Neutrophil (primary cell): ENCODE data around the gene CAP1.

Experiments
- H3K27ac ChIP-seq: fragments of 200-600 bp; sonication (generic); 2 replicates; pipeline ENCODE4 v1.5.1; 2016; ENCODE audit warnings: mild to moderate bottlenecking, moderate library complexity
- H3K27me3 ChIP-seq: fragments of 200-600 bp; sonication (generic); 2 replicates; pipeline ENCODE4 v1.6.0; 2016; ENCODE audit warnings: mild to moderate bottlenecking
- H3K36me3 ChIP-seq: fragments of 200-600 bp; sonication (generic); 2 replicates; pipeline ENCODE4 v1.5.1; 2017
- H3K4me1 ChIP-seq, 2 experiments: fragments of 200-600 bp in 1 of 2; sonication (generic) in 1 of 2; 1 replicate in 1 of 2; 2 replicates in 1 of 2; pipeline versions ENCODE4 v1.5.1 to v1.6.1; 2013 to 2016; ENCODE audit warnings: low read depth in 1 of 2, low read length in 1 of 2, mild to moderate bottlenecking in 1 of 2, moderate library complexity in 1 of 2; ENCODE audit not compliant: control insufficient read depth in 1 of 2, insufficient read depth in 1 of 2
- H3K4me3 ChIP-seq, 2 experiments: fragments of 200-600 bp in 1 of 2; sonication (generic) in 1 of 2; 1 replicate in 1 of 2; 2 replicates in 1 of 2; pipeline ENCODE4 v1.5.1; 2013 to 2016; ENCODE audit warnings: low read depth in 1 of 2, low read length in 1 of 2, mild to moderate bottlenecking in 1 of 2, moderate library complexity in 1 of 2
- H3K9me3 ChIP-seq: fragments of 200-600 bp; sonication (generic); 2 replicates; pipeline ENCODE4 v1.5.1; 2016
- CTCF ChIP-seq: fragments of 200-600 bp; sonication (generic); IDR thresholded peaks from 2 replicates; pipeline ENCODE4 v1.5.1; 2016; ENCODE audit warnings: antibody characterized with exemption

CAP1 gene

GRCh38 chr1:40049725-40050124, 9.2 kb downstream of the CAP1 start:
- H3K27ac ChIP-seq, result peak overlapping the region; percentile 96
- peaks cover 98% of the 10 kb centered on the region in 2 experiments for H3K4me1 ChIP-seq
- TF ChIP-seq CTCF, result no peak
- peaks cover 65% of the 10 kb centered on the region for H3K36me3 ChIP-seq
- H3K27me3 ChIP-seq, result no peaks in the 10 kb centered on the region
- no peaks in the 10 kb centered on the region for H3K9me3 ChIP-seq
- peak overlapping the region in 1 of 2 experiments; percentile 37 for H3K4me3 ChIP-seq

- H3K9me3 ChIP-seq, result no peaks in the 10 kb centered on the region
- H3K27ac ChIP-seq, result peak overlapping the region; percentile 96
- H3K4me1 ChIP-seq, result peaks cover 98% of the 10 kb centered on the region in 2 experiments
- peak overlapping the region; percentile 13 to 37 for H3K4me3 ChIP-seq
- peaks cover 64% of the 10 kb centered on the region for H3K36me3 ChIP-seq
- no peaks in the 10 kb centered on the region for H3K27me3 ChIP-seq
- TF ChIP-seq CTCF, result no peak
These were observed 10.3 kb downstream of the CAP1 start for GRCh38 chr1:40050863-40051262.

GRCh38 chr1:40053138-40053887, 12.8 kb downstream of the CAP1 start:
- peak overlapping the region in 1 of 2 experiments; percentile 0 for H3K4me3 ChIP-seq
- H3K27me3 ChIP-seq, result no peaks in the 10 kb centered on the region
- peak overlapping the region; percentile 96 for H3K27ac ChIP-seq
- H3K9me3 ChIP-seq, result no peaks in the 10 kb centered on the region
- peaks cover 98% of the 10 kb centered on the region in 2 experiments for H3K4me1 ChIP-seq
- H3K36me3 ChIP-seq, result peaks cover 51% of the 10 kb centered on the region
- no peak for TF ChIP-seq CTCF

- H3K4me3 ChIP-seq, result peak overlapping the region in 1 of 2 experiments; percentile 61
- H3K36me3 ChIP-seq, result peaks cover 46% of the 10 kb centered on the region
- no peaks in the 10 kb centered on the region for H3K9me3 ChIP-seq
- no peaks in the 10 kb centered on the region for H3K27me3 ChIP-seq
- peak overlapping the region; percentile 96 for H3K27ac ChIP-seq
- TF ChIP-seq CTCF, result no peak
- H3K4me1 ChIP-seq, result peaks cover 98 to 100% of the 10 kb centered on the region in 2 experiments
These were observed 16.2 kb downstream of the CAP1 start for GRCh38 chr1:40056519-40057309.

- peaks cover 48% of the 10 kb centered on the region for H3K36me3 ChIP-seq
- peak overlapping the region; percentile 9 to 61 for H3K4me3 ChIP-seq
- H3K27ac ChIP-seq, result peak overlapping the region; percentile 96
- H3K9me3 ChIP-seq, result no peaks in the 10 kb centered on the region
- no peak for TF ChIP-seq CTCF
- H3K27me3 ChIP-seq, result no peaks in the 10 kb centered on the region
- H3K4me1 ChIP-seq, result peaks cover 98 to 100% of the 10 kb centered on the region in 2 experiments
These were observed 16.9 kb downstream of the CAP1 start for GRCh38 chr1:40057310-40058030.
